Stomach (tissue), 9 donors: Measurements from ENCODE around the gene AP3B1. TPM values are rescaled to one million over a fixed set of nuclear protein-coding genes. Genes with fewer than 3 reads are reported as not detected.

ENCODE experiments used
- DNase-seq, 2 donors: peaks; one replicate each; pipeline versions ENCODE4 v3.0.0 to v3.0.0-alpha.2; 2013 to 2019
- H3K27ac ChIP-seq, 5 donors: fragments of 200-600 bp in 4 of 5; sonication (generic) in 4 of 5; one replicate each; pipeline ENCODE4 v1.5.1; 2013 to 2019; ENCODE audit warnings: mild to moderate bottlenecking in 1 of 5, moderate library complexity in 1 of 5
- H3K27me3 ChIP-seq, 3 donors: fragments of 200-600 bp; sonication (generic); one replicate each; pipeline ENCODE4 v1.5.1; 2017 to 2019; ENCODE audit warnings: mixed run types in 1 of 3
- H3K36me3 ChIP-seq, 4 donors: fragments of 200-600 bp; sonication (generic); 1 replicate in 3 of 4; 2 replicates in 1 of 4; pipeline ENCODE4 v1.5.1; 2016 to 2019
- H3K4me1 ChIP-seq, 4 donors: fragments of 200-600 bp; sonication (generic); one replicate each; pipeline ENCODE4 v1.5.1; 2016 to 2019
- H3K4me3 ChIP-seq, 4 donors: fragments of 200-600 bp; sonication (generic) in 3 of 4; one replicate each; pipeline ENCODE4 v1.5.1; 2016 to 2019; ENCODE audit warnings: mild to moderate bottlenecking in 1 of 4
- H3K9me3 ChIP-seq, 4 donors: fragments of 200-600 bp; sonication (generic); one replicate each; pipeline ENCODE4 v1.5.1; 2016 to 2019
- CTCF ChIP-seq, 7 experiments: fragments of 450-650 bp in 4 of 7; fragments of 200-600 bp in 3 of 7; sonication (generic) in 3 of 7; IDR thresholded peaks; one replicate each; pipeline ENCODE4 v1.5.1; 2016 to 2019; ENCODE audit warnings: antibody characterized with exemption in 7 of 7, control low read depth in 2 of 7, mild to moderate bottlenecking in 1 of 7
- EP300 ChIP-seq: sonication (generic); formaldehyde crosslinking; IDR thresholded peaks from one replicate; pipeline ENCODE4 v1.6.1; 2017; ENCODE audit warnings: antibody characterized with exemption
- POLR2A ChIP-seq, 4 donors: fragments of 450-650 bp; IDR thresholded peaks; one replicate each; pipeline ENCODE4 v1.6.1; 2016; ENCODE audit warnings: antibody characterized with exemption in 4 of 4, control low read depth in 2 of 4, mild to moderate bottlenecking in 1 of 4, moderate library complexity in 1 of 4
- POLR2AphosphoS5 ChIP-seq, 3 donors: sonication (generic); formaldehyde crosslinking; IDR thresholded peaks; one replicate each; pipeline ENCODE4 v1.6.1; 2016; ENCODE audit warnings: antibody characterized with exemption in 3 of 3
- WGBS, 5 donors: extraction: QIAGEN DNeasy Blood & Tissue Kit in 3 of 5; methylation state at CpG; one replicate each; pipeline versions ENCODE4 v1.1.5 to v1.1.7; 2013 to 2018; 5-methylcytosine and 5-hydroxymethylcytosine counted together
- intact Hi-C: fragments of 100-400 bp; cut with DNase I; formaldehyde crosslinking; loops from one replicate; pipeline ENCODE4 v1.15.1; 2023; ENCODE audit warnings: low total_unique reads
- polyA plus RNA-seq, 3 donors: library from polyadenylated mRNA; stranded (reverse); fragments of 200-250 nt; gene quantifications; one replicate each; pipeline ENCODE4 v1.2.3, GENCODE V29; 2013
- total RNA-seq, 5 donors: library from RNA; depleted of rRNA; stranded (reverse); fragments of >200 nt; gene quantifications; one replicate each; pipeline versions ENCODE4 v1.1.0 to v1.2.3, GENCODE V29; 2014 to 2016
- donor health status: healthy with polysubstance abuse.
- donor health status: Bipolar disorder and iron deficiency.
- donor health status: healthy.

Gene AP3B1
- total and polyA plus RNA-seq, 8 donors: 15.2 to 81.0 (median 23.5) TPM

GRCh38 chr5:78264600-78264999 lies 29.9 kb downstream of the AP3B1 start:
- no peak overlapping the region for H3K27ac ChIP-seq
- H3K4me3 ChIP-seq: no peak overlapping the region
- TF ChIP-seq POLR2AphosphoS5 (IDR thresholded peaks at IDR 0.05) (no peak), POLR2A (IDR thresholded peaks at IDR 0.05) (no peak), CTCF (IDR thresholded peaks at IDR 0.05) (no peak), EP300 (no peak)
- peaks cover 0 to 11% (median 0%) of the 10 kb centered on the region in 4 donors for H3K4me1 ChIP-seq
- intact Hi-C loops: no loop called here
- H3K27me3 ChIP-seq: no peaks in the 10 kb centered on the region
- no peaks in the 10 kb centered on the region for H3K9me3 ChIP-seq
- WGBS, 5 donors: 85 to 100% (median 92%) methylated on average over 1 of the region's 1 CpG
- H3K36me3 ChIP-seq: peaks cover 13 to 59% (median 40%) of the 10 kb centered on the region in 4 donors
- no peak for DNase-seq

GRCh38 chr5:78260771-78261170 lies 33.7 kb downstream of the AP3B1 start:
- Histone ChIP-seq H3K9me3 (no peaks in the 10 kb centered on the region), H3K27ac (no peak overlapping the region), H3K4me1 (no peaks in the 10 kb centered on the region), H3K36me3 (peaks cover 7 to 62% (median 38%) of the 10 kb centered on the region in 4 donors), H3K4me3 (no peak overlapping the region), H3K27me3 (no peaks in the 10 kb centered on the region)
- no peak for DNase-seq
- TF ChIP-seq CTCF (IDR thresholded peaks at IDR 0.05) (no peak), EP300 (no peak), POLR2A (IDR thresholded peaks at IDR 0.05) (no peak), POLR2AphosphoS5 (IDR thresholded peaks at IDR 0.05) (no peak)
- intact Hi-C loops: no loop called here
- 91 to 97% (median 94%) methylated on average over 2 of the region's 2 CpGs for WGBS, 5 donors

GRCh38 chr5:78253201-78253600 lies 41.3 kb downstream of the AP3B1 start:
- 95 to 99% (median 95%) methylated on average over 3 of the region's 3 CpGs for WGBS, 5 donors

GRCh38 chr5:78252715-78253114 lies 41.8 kb downstream of the AP3B1 start:
- Histone ChIP-seq H3K36me3 (peaks cover 0 to 12% (median 5%) of the 10 kb centered on the region in 4 donors), H3K27ac (no peak overlapping the region), H3K4me1 (no peaks in the 10 kb centered on the region), H3K4me3 (no peak overlapping the region), H3K9me3 (no peaks in the 10 kb centered on the region), H3K27me3 (no peaks in the 10 kb centered on the region)
- DNase-seq: no peak
- 94 to 99% (median 96%) methylated on average over 5 of the region's 5 CpGs for WGBS, 5 donors
- intact Hi-C loops: no loop called here
- TF ChIP-seq CTCF (IDR thresholded peaks at IDR 0.05) (no peak), EP300 (no peak), POLR2AphosphoS5 (IDR thresholded peaks at IDR 0.05) (no peak), POLR2A (IDR thresholded peaks at IDR 0.05) (no peak)

More at GRCh38 chr5:78253201-78253600, 41.3 kb downstream of the AP3B1 start:
- H3K4me1 ChIP-seq: no peaks in the 10 kb centered on the region
- H3K36me3 ChIP-seq: peaks cover 0 to 12% (median 6%) of the 10 kb centered on the region in 4 donors
- no peaks in the 10 kb centered on the region for H3K9me3 ChIP-seq
- intact Hi-C loops: no loop called here
- no peak overlapping the region for H3K4me3 ChIP-seq
- no peak for TF ChIP-seq POLR2AphosphoS5 (IDR thresholded peaks at IDR 0.05)
- no peak for TF ChIP-seq EP300
- TF ChIP-seq CTCF (IDR thresholded peaks at IDR 0.05): no peak
- TF ChIP-seq POLR2A (IDR thresholded peaks at IDR 0.05): no peak
- H3K27ac ChIP-seq: no peak overlapping the region
- H3K27me3 ChIP-seq: no peaks in the 10 kb centered on the region
- DNase-seq: no peak
